NCI-H526 treated with DMSO at 0.1 percent for 48 hours (cell line): Measurements from ENCODE around the gene ZC3H18.
A peak's percentile ranks its signal among the peaks of the same experiment; 100 is the strongest.

ENCODE experiments used
- DNase-seq: peaks from one replicate; lab custom pipeline; 2025; lab: John Stamatoyannopoulos, UW

The ZC3H18 gene

DNA sequence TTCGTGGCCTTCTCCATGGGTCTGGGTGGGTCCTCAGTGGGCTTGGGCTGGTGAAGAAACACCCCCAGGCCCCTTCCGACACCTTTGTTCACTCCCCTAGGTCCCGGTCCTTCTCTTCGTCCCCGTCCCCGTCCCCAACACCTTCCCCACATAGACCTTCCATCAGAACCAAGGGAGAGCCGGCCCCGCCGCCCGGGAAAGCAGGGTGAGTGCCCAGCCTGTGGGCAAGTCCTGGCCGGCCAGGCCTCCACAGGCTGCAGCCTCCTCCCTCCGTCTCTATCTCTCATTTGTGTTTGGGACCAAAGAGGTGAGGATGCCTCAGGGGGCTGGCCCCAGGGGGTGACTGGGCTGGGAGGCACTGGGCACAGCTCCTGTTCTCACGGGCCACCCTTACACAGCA lies 53.7 kb downstream of the ZC3H18 start:
- DNase-seq, result no peak

DNA sequence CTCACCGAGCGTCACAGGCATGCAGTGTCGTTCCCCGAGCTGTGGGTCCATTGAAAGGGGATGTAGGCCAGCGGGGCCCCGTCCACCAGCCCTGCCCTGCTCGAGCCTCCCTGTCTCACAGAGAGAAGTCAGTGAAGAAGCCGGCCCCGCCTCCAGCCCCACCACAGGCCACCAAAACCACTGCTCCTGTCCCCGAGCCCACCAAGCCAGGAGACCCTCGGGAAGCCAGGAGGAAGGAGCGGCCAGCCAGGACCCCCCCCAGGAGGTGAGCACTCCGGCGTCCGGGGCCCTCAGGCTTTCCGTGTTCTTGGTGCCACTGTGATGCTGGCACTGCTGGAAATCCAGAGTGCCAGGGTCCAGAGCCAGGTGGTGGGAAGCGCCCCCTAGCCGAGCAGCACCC lies 54.3 kb downstream of the ZC3H18 start:
- DNase-seq, result no peak

GRCh38 chr16:88624977-88625576 lies 54.9 kb downstream of the ZC3H18 start:
- no peak for DNase-seq

DNA sequence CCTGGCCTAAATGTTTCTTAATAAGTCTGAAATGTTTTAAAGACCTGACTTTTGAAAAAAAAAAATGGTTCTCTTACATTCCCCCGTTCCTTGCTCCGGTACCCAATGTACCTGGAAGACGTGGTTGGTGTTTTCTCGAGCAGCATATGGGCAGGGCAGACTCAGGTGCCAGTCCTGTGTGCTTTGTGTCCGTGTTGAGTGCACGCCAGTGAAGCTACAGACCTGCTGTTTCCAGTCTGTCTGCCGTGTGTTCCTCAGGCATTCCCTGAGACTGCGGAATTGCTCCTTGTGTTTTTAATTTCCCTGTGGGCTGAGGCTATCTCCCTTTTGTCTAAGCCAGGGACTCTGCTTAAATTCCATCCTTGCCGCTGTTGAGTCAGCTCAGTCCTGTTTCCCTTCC lies 56.4 kb downstream of the ZC3H18 start:
- no peak for DNase-seq

GRCh38 chr16:88627531-88628411 lies 57.6 kb downstream of the ZC3H18 start:
- DNase-seq, result no peak

GRCh38 chr16:88628512-88628974 lies 58.3 kb downstream of the ZC3H18 start:
- DNase-seq, result no peak

DNA sequence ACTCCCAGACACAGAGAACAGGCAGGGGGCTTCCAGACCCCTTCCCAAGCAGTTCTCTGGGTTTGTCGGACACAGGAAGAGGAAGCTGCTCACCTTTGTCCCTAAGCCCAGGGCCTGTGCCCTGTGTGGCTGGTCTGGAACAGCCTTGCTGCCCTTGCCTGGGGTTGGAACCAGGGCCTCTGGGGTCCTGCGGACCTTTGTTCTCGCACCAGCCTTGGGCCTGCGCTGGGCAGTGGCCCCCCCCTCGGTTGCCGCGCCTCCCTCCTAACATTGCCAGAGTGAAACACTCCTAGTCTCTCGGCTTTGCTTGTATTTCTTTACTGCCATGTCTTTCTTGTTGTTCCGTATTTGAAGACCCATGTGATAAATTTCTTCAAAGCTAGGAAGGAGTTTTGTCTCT lies 59.6 kb downstream of the ZC3H18 start:
- no peak for DNase-seq

GRCh38 chr16:88630433-88630832 lies 60.2 kb downstream of the ZC3H18 start:
- no peak for DNase-seq

DNA sequence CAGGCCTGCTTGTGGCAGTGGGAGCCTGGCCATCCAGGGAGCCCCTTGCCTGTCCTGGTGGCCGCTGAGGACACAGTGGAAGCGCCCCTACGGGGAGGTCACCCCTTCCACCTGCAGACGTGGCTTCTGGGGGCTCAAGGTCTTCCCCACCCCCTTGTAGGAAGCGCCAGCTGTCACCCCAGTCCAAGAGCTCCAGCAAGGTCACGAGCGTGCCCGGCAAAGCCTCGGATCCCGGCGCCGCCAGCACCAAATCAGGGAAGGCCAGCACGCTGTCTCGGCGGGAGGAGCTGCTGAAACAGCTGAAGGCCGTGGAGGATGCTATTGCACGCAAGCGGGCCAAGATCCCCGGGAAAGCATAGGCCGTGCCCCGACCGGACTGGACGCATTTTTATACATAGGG lies 60.7 kb downstream of the ZC3H18 start:
- no peak for DNase-seq

GRCh38 chr16:88631384-88631783 lies 61.2 kb downstream of the ZC3H18 start:
- no peak for DNase-seq

- no peak for DNase-seq
Measured at GRCh38 chr16:88631920-88632586, 61.9 kb downstream of the ZC3H18 start.

DNA sequence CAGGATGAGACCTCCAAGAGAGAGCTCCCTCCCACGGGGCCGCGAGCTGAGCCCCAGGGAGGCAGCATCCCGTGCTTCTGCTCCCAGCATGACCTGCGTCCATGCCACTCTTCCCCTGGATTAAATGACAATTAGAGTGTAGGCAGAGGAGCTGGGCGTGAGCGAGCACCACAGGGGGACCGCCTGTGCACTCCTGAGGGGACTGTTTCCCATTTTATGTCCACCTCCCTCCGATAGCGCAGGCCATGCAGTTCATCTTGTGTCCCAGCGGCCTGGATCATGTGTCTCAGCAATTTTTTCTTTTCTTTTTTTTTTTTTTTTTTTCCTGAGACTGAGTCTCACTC lies 62.4 kb downstream of the ZC3H18 start:
- no peak for DNase-seq

GRCh38 chr16:88633684-88634140 lies 63.5 kb downstream of the ZC3H18 start:
- no peak for DNase-seq

GRCh38 chr16:88634141-88634993 lies 64.2 kb downstream of the ZC3H18 start:
- DNase-seq, result no peak

GRCh38 chr16:88634994-88635670 lies 64.9 kb downstream of the ZC3H18 start:
- DNase-seq, result no peak

DNA sequence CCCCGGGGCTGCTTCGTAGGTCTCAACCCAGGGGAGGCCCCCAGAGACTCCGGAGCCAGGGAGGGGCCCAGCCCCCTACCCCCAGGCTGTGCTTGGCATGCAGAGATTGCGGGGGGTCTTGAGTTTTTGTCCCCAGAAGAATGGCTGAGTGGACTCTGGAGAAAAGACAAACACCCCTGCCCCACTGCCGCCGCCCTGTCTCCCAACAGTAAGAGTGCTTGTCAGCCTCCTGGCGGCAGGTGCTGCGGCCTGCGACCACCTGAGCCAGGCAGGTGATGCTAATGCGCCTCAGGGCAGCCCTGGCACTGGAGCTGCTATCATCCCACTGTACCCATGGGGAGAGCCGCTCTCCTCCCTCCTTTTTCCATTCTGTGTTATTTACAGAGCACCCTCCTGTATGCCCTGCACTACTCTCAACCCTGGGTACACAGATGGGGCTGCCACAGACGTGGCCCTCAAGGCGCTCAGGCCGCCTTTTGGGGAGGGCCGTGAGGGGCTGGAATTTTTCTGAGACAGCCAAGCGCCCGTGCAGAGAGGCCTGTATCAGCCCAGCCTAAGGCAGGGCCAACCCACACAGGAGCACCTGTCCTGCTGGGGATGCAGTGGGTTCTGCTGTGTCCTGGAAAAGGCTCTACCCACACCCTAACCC lies 65.6 kb downstream of the ZC3H18 start:
- no peak for DNase-seq

GRCh38 chr16:88636488-88637265 lies 66.5 kb downstream of the ZC3H18 start:
- DNase-seq, result no peak

- DNase-seq, result peak; percentile 37
Measured at GRCh38 chr16:88638323-88639230, 68.4 kb downstream of the ZC3H18 start, which contains the start of gene IL17C. Gene IL17C, plus strand, starts transcription at chr16:88638572. Its CDS starts 70 bp downstream, at chr16:88638642.
